AG09319 (cell line): ENCODE results near the gene ETV7.
A peak's percentile ranks its signal among the peaks of the same experiment; 100 is the strongest.
"Not testable (repeated sequence)": the region's sequence is repeated elsewhere in the genome, so short reads cannot be mapped to it uniquely, and the experiment has no call there.

ENCODE experiments used
- DNase-seq: peaks from one replicate; pipeline ENCODE4 v3.0.0-alpha.2; 2010; ENCODE audit warnings: low read depth; ENCODE audit errors: extremely low read depth
- CTCF ChIP-seq: IDR thresholded peaks from 2 replicates; pipeline ENCODE4 v1.5.1; 2011; ENCODE audit warnings: low read depth, mild to moderate bottlenecking, inconsistent platforms, low read length, moderate library complexity

ETV7 gene

GRCh38 chr6:36371211-36371610 is 16.3 kb downstream of the ETV7 start:
- no peak for TF ChIP-seq CTCF
- no peak for DNase-seq

- no peak for TF ChIP-seq CTCF
Measured at GRCh38 chr6:36370638-36371037, 16.8 kb downstream of the ETV7 start.

GRCh38 chr6:36368921-36369865 is 18.3 kb downstream of the ETV7 start:
- TF ChIP-seq CTCF = no peak
- peak; percentile 81 for DNase-seq

More at GRCh38 chr6:36370638-36371037, 16.8 kb downstream of the ETV7 start:
- no peak for DNase-seq

GRCh38 chr6:36368421-36368820 is 19.0 kb downstream of the ETV7 start:
- TF ChIP-seq CTCF = no peak
- no peak for DNase-seq

GRCh38 chr6:36367743-36368142 is 19.7 kb downstream of the ETV7 start:
- DNase-seq = no peak

GRCh38 chr6:36364669-36365479 is 22.6 kb downstream of the ETV7 start:
- no peak for DNase-seq
- no peak for TF ChIP-seq CTCF

More at GRCh38 chr6:36367743-36368142, 19.7 kb downstream of the ETV7 start:
- no peak for TF ChIP-seq CTCF

GRCh38 chr6:36364061-36364635 is 23.3 kb downstream of the ETV7 start:
- DNase-seq = not testable (repeated sequence)

- not testable (repeated sequence) for DNase-seq
Measured at GRCh38 chr6:36363371-36363752, 24.1 kb downstream of the ETV7 start.
